C4-2B (cell line): ENCODE data around the gene NNT.
"Not testable (repeated sequence)": the region's sequence is repeated elsewhere in the genome, so short reads cannot be mapped to it uniquely, and the experiment has no call there.

ENCODE experiments used
- ZFX ChIP-seq: fragments of 450-650 bp; IDR thresholded peaks from 2 replicates; pipeline ENCODE4 v1.6.1; 2017
- TF ChIP-seq, protein P1 (sequence below): fragments of 450-650 bp; conservative IDR thresholded peaks from 2 replicates; pipeline ENCODE4 v1.5.1; 2017; ENCODE audit warnings: mild to moderate bottlenecking

DNA sequence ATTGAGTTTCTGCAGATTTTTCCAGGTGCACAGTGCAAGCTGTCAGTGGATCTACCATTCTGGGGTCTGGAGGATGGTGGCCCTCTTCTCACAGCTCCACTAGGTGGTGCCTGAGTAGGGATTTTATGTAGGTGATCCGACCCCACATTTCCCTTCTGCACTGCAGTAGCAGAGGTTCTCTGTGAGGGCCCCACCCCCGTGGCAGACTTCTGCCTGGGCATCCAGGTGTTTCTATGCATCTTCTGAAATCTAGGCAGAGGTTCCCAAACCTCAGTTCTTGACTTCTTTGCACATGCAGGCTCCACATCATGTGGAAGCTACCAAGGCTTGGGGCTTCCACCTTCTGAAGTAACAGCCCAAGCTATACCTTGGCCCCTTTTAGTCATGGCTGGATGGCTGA lies 93.5 kb downstream of the NNT start:
- TF ChIP-seq, protein P1, sequence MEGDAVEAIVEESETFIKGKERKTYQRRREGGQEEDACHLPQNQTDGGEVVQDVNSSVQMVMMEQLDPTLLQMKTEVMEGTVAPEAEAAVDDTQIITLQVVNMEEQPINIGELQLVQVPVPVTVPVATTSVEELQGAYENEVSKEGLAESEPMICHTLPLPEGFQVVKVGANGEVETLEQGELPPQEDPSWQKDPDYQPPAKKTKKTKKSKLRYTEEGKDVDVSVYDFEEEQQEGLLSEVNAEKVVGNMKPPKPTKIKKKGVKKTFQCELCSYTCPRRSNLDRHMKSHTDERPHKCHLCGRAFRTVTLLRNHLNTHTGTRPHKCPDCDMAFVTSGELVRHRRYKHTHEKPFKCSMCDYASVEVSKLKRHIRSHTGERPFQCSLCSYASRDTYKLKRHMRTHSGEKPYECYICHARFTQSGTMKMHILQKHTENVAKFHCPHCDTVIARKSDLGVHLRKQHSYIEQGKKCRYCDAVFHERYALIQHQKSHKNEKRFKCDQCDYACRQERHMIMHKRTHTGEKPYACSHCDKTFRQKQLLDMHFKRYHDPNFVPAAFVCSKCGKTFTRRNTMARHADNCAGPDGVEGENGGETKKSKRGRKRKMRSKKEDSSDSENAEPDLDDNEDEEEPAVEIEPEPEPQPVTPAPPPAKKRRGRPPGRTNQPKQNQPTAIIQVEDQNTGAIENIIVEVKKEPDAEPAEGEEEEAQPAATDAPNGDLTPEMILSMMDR: not testable (repeated sequence)
- not testable (repeated sequence) for TF ChIP-seq ZFX
